A549 (cell line): ENCODE results near the gene PUM2. TPM values are rescaled to one million over a fixed set of nuclear protein-coding genes. Genes with fewer than 3 reads are reported as not detected.

ENCODE experiments used
- ATAC-seq, 2 experiments: fragments of 200-7000 bp in 1 of 2; fragments of >200 bp in 1 of 2; cut with Nextera tagmentation in 1 of 2; cut with Tn5 transposase in 1 of 2; 3 replicates each; pipeline versions ENCODE4 v1.8.0 to v1.9.1; 2018 to 2020; ENCODE audit warnings: mild to moderate bottlenecking in 1 of 2, moderate library complexity in 1 of 2
- CTCF ChIA-PET: fragments of 300-600 bp; sonication (Branson Sonifier 250); formaldehyde crosslinking; extraction: SDS; loops from one replicate; lab custom pipeline; 2021; ENCODE audit warnings: antibody characterized with exemption, inconsistent platforms; lab: Yijun Ruan, JAX
- POLR2A ChIA-PET: fragments of 350-600 bp; formaldehyde crosslinking; extraction: SDS; loops from one replicate; lab custom pipeline; 2021; ENCODE audit warnings: antibody characterized with exemption, inconsistent platforms; lab: Yijun Ruan, JAX
- DNase-seq, 2 experiments: peaks; one replicate each; pipeline versions ENCODE4 v3.0.0 to v3.0.0-alpha.2; 2011 to 2016; ENCODE audit warnings: low read depth in 1 of 2, low spot score in 1 of 2
- FAIRE-seq: peaks from 2 replicates; lab custom pipeline; 2011; peaks lifted over from hg19 to GRCh38; lab: Jason Lieb, UNC
- H3K27ac ChIP-seq, 2 experiments: fragments of >200 bp; sonication (Bioruptor Twin); formaldehyde crosslinking; 3 replicates each; pipeline ENCODE4 v1.5.1; 2016 to 2017
- H3K4me1 ChIP-seq: fragments of >200 bp; sonication (Bioruptor Twin); formaldehyde crosslinking; 3 replicates; pipeline ENCODE4 v1.6.1; 2016
- H3K4me2 ChIP-seq: fragments of >200 bp; sonication (Bioruptor Twin); formaldehyde crosslinking; 3 replicates; pipeline ENCODE4 v1.6.1; 2016
- H3K4me3 ChIP-seq: fragments of >200 bp; sonication (Bioruptor Twin); formaldehyde crosslinking; 3 replicates; pipeline ENCODE4 v1.5.1; 2016
- H3K9me3 ChIP-seq: fragments of >200 bp; sonication (Bioruptor Twin); formaldehyde crosslinking; 3 replicates; pipeline ENCODE4 v1.6.1; 2016
- CBX2 ChIP-seq: fragments of 200-600 bp; sonication (generic); IDR thresholded peaks from 2 replicates; pipeline ENCODE4 v1.6.1; 2016; ENCODE audit warnings: low read depth, mild to moderate bottlenecking, borderline replicate concordance
- CEBPB ChIP-seq, 2 experiments: fragments of >200 bp in 1 of 2; sonication (Bioruptor Twin) in 1 of 2; formaldehyde crosslinking in 1 of 2; IDR thresholded peaks; 2 replicates each; pipeline ENCODE4 v1.6.1; 2012 to 2016
- EHMT2 ChIP-seq: fragments of 200-600 bp; sonication (generic); IDR thresholded peaks from 2 replicates; pipeline ENCODE4 v1.6.1; 2016; ENCODE audit warnings: antibody characterized with exemption, low read depth, mild to moderate bottlenecking, moderate library complexity
- FOSL2 ChIP-seq, 2 experiments: fragments of 450-650 bp in 1 of 2; fragments of >200 bp in 1 of 2; sonication (Bioruptor Twin) in 1 of 2; formaldehyde crosslinking; IDR thresholded peaks; 2 replicates each; pipeline versions ENCODE4 v1.5.0 to v1.6.1; 2016 to 2020; ENCODE audit warnings: mild to moderate bottlenecking in 1 of 2, moderate library complexity in 1 of 2
- HDAC2 ChIP-seq: fragments of 200-600 bp; sonication (generic); IDR thresholded peaks from 2 replicates; pipeline ENCODE4 v1.6.1; 2016
- HES2 ChIP-seq: fragments of >200 bp; sonication (Bioruptor Twin); formaldehyde crosslinking; IDR thresholded peaks from 2 replicates; pipeline ENCODE4 v1.6.1; 2016
- HEYL ChIP-seq: fragments of 250-450 bp; sonication (Bioruptor Pico); IDR thresholded peaks from 2 replicates; pipeline ENCODE4 v1.8.0; 2021; ENCODE audit warnings: mild to moderate bottlenecking, moderate library complexity
- HOXB5 ChIP-seq: fragments of 250-450 bp; sonication (Bioruptor Pico); IDR thresholded peaks from 2 replicates; pipeline ENCODE4 v1.5.0; 2020; ENCODE audit warnings: mild to moderate bottlenecking, moderate library complexity
- PHF8 ChIP-seq: fragments of 200-600 bp; sonication (generic); IDR thresholded peaks from 2 replicates; pipeline ENCODE4 v1.6.1; 2016; ENCODE audit warnings: low read depth, mild to moderate bottlenecking, antibody characterized with exemption, moderate library complexity, borderline replicate concordance
- POLR2AphosphoS2 ChIP-seq: conservative IDR thresholded peaks from 2 replicates; pipeline ENCODE4 v1.6.1; 2012; ENCODE audit warnings: low read length, improper control_type of control experiment, inconsistent platforms
- RAD21 ChIP-seq, 2 experiments: fragments of >200 bp in 1 of 2; sonication (Bioruptor Twin) in 1 of 2; formaldehyde crosslinking in 1 of 2; IDR thresholded peaks in 1 of 2; conservative IDR thresholded peaks in 1 of 2; 2 replicates in 1 of 2; 3 replicates in 1 of 2; pipeline ENCODE4 v1.6.1; 2012 to 2018; ENCODE audit warnings: inconsistent platforms in 1 of 2
- RARB ChIP-seq: fragments of 250-450 bp; sonication (Bioruptor Pico); IDR thresholded peaks from 2 replicates; pipeline ENCODE4 v1.8.0; 2021; ENCODE audit warnings: mild to moderate bottlenecking, moderate library complexity
- REST ChIP-seq: fragments of 200-600 bp; sonication (generic); IDR thresholded peaks from 2 replicates; pipeline ENCODE4 v1.6.1; 2016; ENCODE audit warnings: antibody characterized with exemption, mild to moderate bottlenecking, moderate library complexity
- SMC3 ChIP-seq: fragments of >200 bp; sonication (Bioruptor Twin); formaldehyde crosslinking; IDR thresholded peaks from 3 replicates; pipeline ENCODE4 v1.6.1; 2018; ENCODE audit warnings: inconsistent platforms
- SREBF2 ChIP-seq: fragments of 450-650 bp; IDR thresholded peaks from 2 replicates; pipeline ENCODE4 v1.6.1; 2014; ENCODE audit warnings: mild to moderate bottlenecking, moderate library complexity
- TFCP2L1 ChIP-seq: fragments of 250-450 bp; sonication (Bioruptor Pico); IDR thresholded peaks from 2 replicates; pipeline ENCODE4 v1.5.0; 2021; ENCODE audit warnings: mild to moderate bottlenecking
- ZFP36 ChIP-seq: fragments of 450-650 bp; IDR thresholded peaks from 2 replicates; pipeline ENCODE4 v1.6.1; 2014; ENCODE audit warnings: borderline replicate concordance; ENCODE audit not compliant: partially characterized antibody
- ZNF302 ChIP-seq: fragments of 250-450 bp; sonication (Bioruptor Pico); IDR thresholded peaks from 2 replicates; pipeline ENCODE4 v1.9.0; 2021; ENCODE audit warnings: inconsistent platforms, mild to moderate bottlenecking, moderate library complexity
- WGBS: methylation state at CpG from one replicate; pipeline ENCODE4 v1.1.6; 2017; ENCODE audit errors: missing lambda C conversion rate; 5-methylcytosine and 5-hydroxymethylcytosine counted together
- polyA plus RNA-seq, 4 experiments: library from polyadenylated mRNA; depleted of rRNA in 3 of 4; stranded (reverse); fragments of >200 nt; fragmentation: RNase III in 1 of 4; extraction: RNeasy Plus Mini Kit Qiagen cat#74134 plus additional on column Dnase treatment in 1 of 4; gene quantifications; 2 replicates in 3 of 4; 3 replicates in 1 of 4; pipeline ENCODE4 v1.2.3, GENCODE V29; 2011 to 2017
- TF ChIP-seq, protein P1 (sequence below): fragments of >200 bp; sonication (Bioruptor Twin); formaldehyde crosslinking; IDR thresholded peaks from 3 replicates; pipeline ENCODE4 v1.6.1; 2016
- TF ChIP-seq, protein P2 (sequence below): fragments of 150-350 bp; IDR thresholded peaks from 2 replicates; pipeline ENCODE4 v1.6.1; 2014; ENCODE audit warnings: low read depth, mild to moderate bottlenecking, low read length
- TF ChIP-seq, protein P3 (sequence below): fragments of 450-650 bp; IDR thresholded peaks from 2 replicates; pipeline ENCODE4 v1.6.1; 2014; ENCODE audit warnings: antibody characterized with exemption

Gene PUM2
- polyA plus RNA-seq, 2 of the 4 experiments (the other 2 are of a cell fraction): 44.6 to 94.2 TPM

GRCh38 chr2:20208476-20208859 is 142.2 kb downstream of the PUM2 start:
- H3K9me3 ChIP-seq: no peaks in the 10 kb centered on the region
- H3K4me1 ChIP-seq: peaks cover 38% of the 10 kb centered on the region
- H3K4me2 ChIP-seq: peak overlapping the region; percentile 56
- peak overlapping the region; percentile 66; a peak in 5 of 6 replicates for H3K27ac ChIP-seq
- POLR2A ChIA-PET: no interaction called here
- WGBS: 59% methylated on average over 5 of the region's 5 CpGs
- no peak for TF ChIP-seq FOSL2 (IDR thresholded peaks at IDR 0.05)
- no peak for TF ChIP-seq FOSL2 (CRISPR knock-in tag; IDR thresholded peaks at IDR 0.05)
- no peak for TF ChIP-seq SREBF2
- TF ChIP-seq HDAC2: no peak
- no peak for TF ChIP-seq SMC3
- TF ChIP-seq ZNF302 (CRISPR knock-in tag): no peak
- no peak for DNase-seq
- H3K4me3 ChIP-seq: no peak overlapping the region
- CTCF ChIA-PET: interaction anchor here (0.8 to 15.3 kb wide), 9 partner anchors 15 to 110 kb away, joined by 4 to 149 read pairs (median 4); partner anchors contain the start of gene SDC1
- FAIRE-seq: no peak
- peak in 1 of 2 experiments; percentile 12; a peak in 3 of 6 replicates for ATAC-seq

DNA sequence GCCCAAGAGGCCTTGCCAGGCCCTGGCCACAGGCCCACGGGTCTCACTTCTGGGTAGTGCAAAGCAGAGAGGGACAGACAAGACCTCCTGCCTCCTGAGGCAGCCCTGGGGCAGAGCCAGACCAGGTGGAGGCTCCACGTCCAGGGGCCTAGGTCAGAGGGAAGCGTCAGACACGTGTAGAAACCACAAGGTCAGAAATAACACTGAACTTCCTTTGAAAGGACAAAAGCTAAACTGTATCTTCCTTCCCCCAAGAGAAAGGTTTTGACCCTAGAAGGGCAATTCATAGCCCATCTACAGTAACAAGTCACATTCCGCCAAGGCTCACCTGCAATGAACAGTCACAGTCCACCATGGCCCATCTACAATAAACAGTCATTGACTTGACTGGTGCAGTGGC is 143.6 kb downstream of the PUM2 start:
- ATAC-seq (no peak), FAIRE-seq (no peak), DNase-seq (no peak)
- H3K9me3 ChIP-seq: no peaks in the 10 kb centered on the region
- H3K4me1 ChIP-seq: peaks cover 33% of the 10 kb centered on the region
- H3K4me3 ChIP-seq: no peak overlapping the region
- CTCF ChIA-PET: interaction anchor here (0.8 to 15.3 kb wide), 9 partner anchors 9 to 109 kb away, joined by 3 to 149 read pairs (median 4); partner anchors contain the start of gene SDC1
- peak overlapping the region; percentile 51 to 66; a peak in 2 of 6 replicates for H3K27ac ChIP-seq
- no peak overlapping the region for H3K4me2 ChIP-seq
- POLR2A ChIA-PET: no interaction called here
- TF ChIP-seq RARB (CRISPR knock-in tag): no peak
- TF ChIP-seq HES2: no peak
- no peak for TF ChIP-seq HOXB5 (CRISPR knock-in tag)
- TF ChIP-seq CEBPB (IDR thresholded peaks at IDR 0.05): no peak
- no peak for TF ChIP-seq ZFP36
- no peak for TF ChIP-seq TFCP2L1 (CRISPR knock-in tag)
- no peak for TF ChIP-seq PHF8
- no peak for TF ChIP-seq CBX2
- TF ChIP-seq, all 56 proteins: peak for 0
- 82% methylated on average over 5 of the region's 5 CpGs for WGBS

GRCh38 chr2:20205915-20206524 is 144.6 kb downstream of the PUM2 start:
- no peak overlapping the region for H3K4me3 ChIP-seq
- no peaks in the 10 kb centered on the region for H3K9me3 ChIP-seq
- peaks cover 33% of the 10 kb centered on the region for H3K4me1 ChIP-seq
- 0 out of 5 replicates have a peak, but pooled peaks of 1 of the 2 experiments have one; percentile 23 for TF ChIP-seq RAD21 (conservative IDR thresholded peaks at IDR 0.05 in 1 of 2, IDR thresholded peaks at IDR 0.05 in 1 of 2)
- no peak for TF ChIP-seq CEBPB (IDR thresholded peaks at IDR 0.05)
- TF ChIP-seq, all 56 proteins: peak for 1
- no peak overlapping the region for H3K4me2 ChIP-seq
- CTCF ChIA-PET: interaction anchor here (0.9 to 15.3 kb wide), 6 partner anchors 10 to 70 kb away, joined by 3 to 149 read pairs (median 6); partner anchors contain the start of gene SDC1
- DNase-seq (no peak), ATAC-seq (peak in 1 of 2 experiments; percentile 22; a peak in 3 of 6 replicates), FAIRE-seq (no peak)
- 86% methylated on average over 4 of the region's 10 CpGs for WGBS
- peak overlapping the region; percentile 30 to 53; a peak in 3 of 6 replicates for H3K27ac ChIP-seq
- POLR2A ChIA-PET: no interaction called here

DNA sequence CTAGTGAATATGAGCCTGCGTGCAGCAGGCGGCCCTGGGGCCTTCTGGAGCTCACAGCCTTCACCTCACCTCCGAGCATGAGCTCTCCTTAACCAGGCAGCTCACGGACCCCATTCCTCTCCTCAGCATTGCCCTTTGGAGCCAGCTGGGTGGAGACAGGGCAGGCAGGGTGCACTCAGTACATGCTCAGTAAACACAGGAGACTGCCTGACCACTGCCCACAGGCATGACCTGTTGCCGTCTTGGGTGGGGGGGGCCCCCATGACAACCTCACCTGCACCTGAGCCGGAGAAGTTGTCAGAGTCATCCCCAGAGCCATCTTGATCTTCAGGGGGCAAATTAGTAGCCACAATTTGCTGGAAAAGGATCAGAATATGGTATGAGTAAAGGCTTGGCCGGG is 145.6 kb downstream of the PUM2 start:
- ATAC-seq (no peak), FAIRE-seq (no peak), DNase-seq (no peak)
- Histone ChIP-seq H3K9me3 (no peaks in the 10 kb centered on the region), H3K4me1 (peaks cover 33% of the 10 kb centered on the region), H3K4me2 (no peak overlapping the region), H3K4me3 (no peak overlapping the region), H3K27ac (no peak overlapping the region; a peak in 1 of 6 replicates)
- POLR2A ChIA-PET: no interaction called here
- CTCF ChIA-PET: interaction anchor here (0.9 to 15.3 kb wide), 10 partner anchors 11 to 101 kb away, joined by 3 to 149 read pairs (median 4); partner anchors contain the start of gene SDC1
- 81% methylated on average over 7 of the region's 7 CpGs for WGBS
- TF ChIP-seq POLR2AphosphoS2: no peak
- TF ChIP-seq, protein P1, sequence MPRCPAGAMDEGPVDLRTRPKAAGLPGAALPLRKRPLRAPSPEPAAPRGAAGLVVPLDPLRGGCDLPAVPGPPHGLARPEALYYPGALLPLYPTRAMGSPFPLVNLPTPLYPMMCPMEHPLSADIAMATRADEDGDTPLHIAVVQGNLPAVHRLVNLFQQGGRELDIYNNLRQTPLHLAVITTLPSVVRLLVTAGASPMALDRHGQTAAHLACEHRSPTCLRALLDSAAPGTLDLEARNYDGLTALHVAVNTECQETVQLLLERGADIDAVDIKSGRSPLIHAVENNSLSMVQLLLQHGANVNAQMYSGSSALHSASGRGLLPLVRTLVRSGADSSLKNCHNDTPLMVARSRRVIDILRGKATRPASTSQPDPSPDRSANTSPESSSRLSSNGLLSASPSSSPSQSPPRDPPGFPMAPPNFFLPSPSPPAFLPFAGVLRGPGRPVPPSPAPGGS: no peak
- no peak for TF ChIP-seq HEYL (CRISPR knock-in tag)
- TF ChIP-seq CBX2: no peak
- TF ChIP-seq, protein P2, sequence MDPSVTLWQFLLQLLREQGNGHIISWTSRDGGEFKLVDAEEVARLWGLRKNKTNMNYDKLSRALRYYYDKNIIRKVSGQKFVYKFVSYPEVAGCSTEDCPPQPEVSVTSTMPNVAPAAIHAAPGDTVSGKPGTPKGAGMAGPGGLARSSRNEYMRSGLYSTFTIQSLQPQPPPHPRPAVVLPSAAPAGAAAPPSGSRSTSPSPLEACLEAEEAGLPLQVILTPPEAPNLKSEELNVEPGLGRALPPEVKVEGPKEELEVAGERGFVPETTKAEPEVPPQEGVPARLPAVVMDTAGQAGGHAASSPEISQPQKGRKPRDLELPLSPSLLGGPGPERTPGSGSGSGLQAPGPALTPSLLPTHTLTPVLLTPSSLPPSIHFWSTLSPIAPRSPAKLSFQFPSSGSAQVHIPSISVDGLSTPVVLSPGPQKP: no peak
- TF ChIP-seq, protein P3, sequence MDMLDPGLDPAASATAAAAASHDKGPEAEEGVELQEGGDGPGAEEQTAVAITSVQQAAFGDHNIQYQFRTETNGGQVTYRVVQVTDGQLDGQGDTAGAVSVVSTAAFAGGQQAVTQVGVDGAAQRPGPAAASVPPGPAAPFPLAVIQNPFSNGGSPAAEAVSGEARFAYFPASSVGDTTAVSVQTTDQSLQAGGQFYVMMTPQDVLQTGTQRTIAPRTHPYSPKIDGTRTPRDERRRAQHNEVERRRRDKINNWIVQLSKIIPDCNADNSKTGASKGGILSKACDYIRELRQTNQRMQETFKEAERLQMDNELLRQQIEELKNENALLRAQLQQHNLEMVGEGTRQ: no peak
- TF ChIP-seq HDAC2: no peak
- TF ChIP-seq RARB (CRISPR knock-in tag): no peak
- no peak for TF ChIP-seq EHMT2
- no peak for TF ChIP-seq REST
